OCI-M2 (cell line): ENCODE data around the gene ATG2B.

ENCODE experiments used
- DNase-seq: peaks from one replicate; lab custom pipeline; 2025; ENCODE audit not compliant: unreplicated experiment; lab: John Stamatoyannopoulos, UW

The ATG2B gene

DNA sequence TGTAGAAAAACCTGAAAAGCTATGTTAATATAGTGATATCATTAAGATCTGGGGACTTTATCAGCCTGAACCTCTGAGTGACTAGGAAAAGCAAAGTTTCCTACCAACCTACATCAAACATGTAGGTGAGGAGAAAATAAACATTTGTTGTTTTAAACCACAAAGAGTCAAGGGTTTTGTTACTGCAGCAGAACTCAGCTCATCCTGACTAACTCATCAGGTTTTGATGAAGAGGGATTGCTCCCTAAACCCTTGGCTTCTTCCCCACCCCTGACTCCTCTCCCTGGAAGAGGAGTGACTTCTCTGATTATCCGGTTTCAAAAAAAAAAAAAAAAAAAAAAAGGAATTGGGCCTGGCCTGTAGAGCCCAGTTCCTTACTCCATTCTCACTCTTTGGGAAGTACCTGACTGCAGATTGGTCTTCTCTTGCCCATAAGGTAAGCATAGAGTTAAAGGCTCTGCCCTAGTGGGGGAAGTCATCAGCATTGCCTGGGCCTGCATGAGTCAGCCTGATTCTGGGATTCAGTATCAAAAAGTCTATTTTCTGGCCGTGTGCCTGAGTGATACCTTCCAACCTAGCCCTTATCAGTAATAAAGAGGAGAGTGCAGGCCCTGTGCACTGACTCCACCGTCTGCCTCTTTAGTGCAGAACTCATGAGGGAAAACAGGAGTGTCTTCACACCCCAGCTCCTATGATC is 90.2 kb downstream of the ATG2B start:
- DNase-seq, result no peak

DNA sequence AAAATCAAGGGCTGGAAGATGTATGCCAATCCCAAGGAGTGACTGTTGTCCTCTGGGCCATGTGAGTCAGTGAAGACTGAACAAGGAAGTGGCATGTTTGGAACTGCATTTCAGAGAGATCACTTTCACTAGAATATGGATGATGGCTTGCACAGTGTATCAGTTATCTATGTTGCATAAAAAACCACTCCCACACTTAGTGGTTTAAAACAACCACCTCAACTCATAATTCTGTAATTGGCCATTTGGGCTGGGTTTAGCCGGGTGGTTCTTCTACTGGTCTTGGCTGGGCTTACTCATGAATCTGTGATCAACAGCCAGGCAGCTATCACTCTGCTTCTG is 91.7 kb downstream of the ATG2B start:
- no peak for DNase-seq

DNA sequence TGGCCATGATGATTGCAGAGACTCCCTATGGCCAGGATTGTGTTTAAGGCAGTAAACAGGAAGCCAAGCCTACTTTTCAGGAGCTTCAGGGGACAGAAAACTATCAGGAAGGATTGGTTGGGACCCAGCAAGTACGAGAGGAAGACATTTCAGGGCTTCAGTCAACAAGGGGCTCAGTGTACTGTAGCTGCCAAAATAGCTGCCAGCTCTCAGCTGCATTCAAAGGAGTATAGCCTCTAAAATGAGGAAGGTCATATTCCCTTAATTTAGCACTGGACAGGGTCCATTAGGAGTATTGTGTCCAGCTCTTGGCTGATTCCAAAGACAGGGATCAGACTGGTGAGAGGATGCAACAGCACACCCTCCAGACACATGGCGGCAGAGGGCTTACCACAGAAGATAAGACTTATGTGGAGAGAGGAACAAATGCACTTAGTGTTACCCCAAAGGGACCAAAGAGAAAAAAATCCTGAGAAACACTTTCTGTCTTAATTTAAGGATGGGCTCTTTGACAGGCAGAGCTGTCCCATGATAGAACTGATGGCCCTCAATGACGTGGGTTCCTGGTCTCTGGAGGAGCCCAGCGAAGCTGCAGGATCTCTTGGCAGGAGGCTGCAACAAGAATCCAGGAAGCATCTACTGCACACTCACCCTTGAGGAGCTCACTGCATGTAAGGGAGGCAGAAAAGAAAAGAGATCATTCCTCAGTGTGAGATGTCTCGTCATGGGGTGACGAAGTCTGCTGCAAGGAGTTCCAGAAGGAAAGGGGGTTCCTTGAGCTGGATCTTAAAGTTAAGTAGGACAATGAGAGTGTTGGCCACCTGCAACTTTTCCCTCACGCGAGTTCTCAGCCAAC is 92.3 kb downstream of the ATG2B start:
- no peak for DNase-seq

DNA sequence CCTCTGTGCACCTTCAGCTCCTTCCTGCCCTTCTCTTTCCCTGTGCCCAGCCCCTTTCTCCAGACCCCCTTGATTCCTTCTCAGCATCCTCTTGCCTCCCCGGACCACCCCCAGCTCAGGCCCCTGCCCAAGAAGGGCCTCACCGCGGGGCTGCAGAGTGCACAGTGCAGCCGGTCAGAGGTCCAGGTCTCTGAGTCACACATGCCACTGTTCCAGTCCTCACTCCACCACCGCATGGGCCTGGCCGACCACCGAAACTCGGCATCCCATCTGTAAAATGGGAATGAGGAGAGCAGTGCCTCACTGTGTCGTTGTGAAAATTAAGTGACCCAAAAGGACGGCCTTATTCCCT is 93.8 kb downstream of the ATG2B start:
- DNase-seq, result no peak

DNA sequence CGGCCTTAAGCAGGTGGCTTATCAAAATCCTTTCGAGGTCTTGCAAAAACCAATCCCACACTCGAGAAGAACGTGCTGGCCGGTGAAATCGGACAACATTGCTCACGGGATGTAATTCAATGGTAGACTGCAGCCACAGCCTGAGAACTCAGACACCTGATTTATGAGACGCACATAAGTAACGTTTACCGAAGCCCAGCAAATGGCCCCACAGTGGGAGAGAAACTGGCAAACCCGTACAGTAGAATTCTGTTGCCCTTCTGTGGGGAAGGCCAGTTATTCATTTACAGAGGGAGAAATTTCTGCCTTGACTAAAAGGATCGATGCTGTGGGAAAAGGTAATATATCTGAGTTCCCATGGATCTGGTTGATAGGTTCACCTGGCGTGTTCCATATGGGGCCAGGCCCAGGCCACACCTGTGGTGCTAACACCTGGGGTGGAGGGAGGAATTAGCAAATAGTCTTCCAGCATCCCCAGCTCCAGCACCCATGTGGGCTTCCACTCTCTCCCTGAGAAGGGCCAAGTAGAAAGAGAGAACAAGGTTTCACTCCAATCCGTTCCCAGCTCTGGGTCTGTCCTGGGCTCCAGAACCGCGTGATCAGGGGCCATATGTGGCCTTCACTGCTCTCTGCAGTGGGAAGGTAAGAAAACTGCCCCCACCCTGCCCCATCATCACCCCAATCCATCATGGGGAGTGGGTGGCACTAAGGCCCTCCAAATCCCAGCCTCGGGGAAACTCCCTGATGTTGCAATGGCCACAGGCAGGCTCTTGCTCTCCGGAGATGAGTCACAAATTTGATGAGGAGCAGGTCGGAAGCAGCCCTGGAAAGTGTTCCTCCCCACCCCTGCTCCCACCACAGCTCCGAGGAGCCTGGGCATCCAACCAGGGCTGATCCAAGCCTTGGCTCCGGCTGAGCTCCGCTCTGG is 94.4 kb downstream of the ATG2B start:
- DNase-seq, result no peak

DNA sequence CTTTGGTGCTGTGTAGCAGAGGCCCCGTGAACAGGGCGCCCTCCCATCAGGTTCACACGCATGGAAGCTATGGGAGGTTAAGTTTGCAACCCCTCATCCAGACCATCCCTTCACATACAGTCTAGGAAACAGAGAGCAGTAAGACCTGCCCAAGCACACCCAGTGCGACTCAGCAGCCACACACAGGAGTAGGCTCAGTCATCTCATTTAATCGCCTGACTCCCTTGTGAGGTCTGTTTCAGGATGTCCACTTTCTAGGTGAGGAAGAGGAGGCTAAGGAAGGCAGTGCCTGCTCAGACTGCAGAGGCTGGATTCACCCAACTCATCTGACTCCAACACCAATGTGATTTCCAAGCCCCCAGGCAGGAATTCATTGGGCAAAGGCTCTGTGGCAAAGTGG is 95.2 kb downstream of the ATG2B start:
- no peak for DNase-seq

DNA sequence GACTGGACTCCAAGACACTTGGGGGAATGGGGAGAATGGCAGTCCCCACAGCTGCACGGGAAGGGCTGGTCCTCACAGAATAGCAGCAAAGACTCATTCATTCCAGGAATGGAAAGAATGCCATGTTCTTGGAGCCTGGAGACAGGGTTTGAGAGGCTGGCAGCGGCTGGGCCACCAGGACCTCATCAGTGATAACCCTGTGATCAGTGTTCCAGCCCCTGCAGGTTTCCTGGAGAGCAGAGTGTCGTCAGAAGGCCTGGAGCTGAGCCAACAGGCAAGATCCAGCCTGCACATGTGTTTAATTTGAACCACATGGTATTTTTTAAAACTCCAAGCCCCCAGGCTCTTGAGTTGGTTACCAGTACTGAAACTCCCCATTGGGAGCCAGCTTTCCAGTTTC is 95.8 kb downstream of the ATG2B start:
- no peak for DNase-seq

DNA sequence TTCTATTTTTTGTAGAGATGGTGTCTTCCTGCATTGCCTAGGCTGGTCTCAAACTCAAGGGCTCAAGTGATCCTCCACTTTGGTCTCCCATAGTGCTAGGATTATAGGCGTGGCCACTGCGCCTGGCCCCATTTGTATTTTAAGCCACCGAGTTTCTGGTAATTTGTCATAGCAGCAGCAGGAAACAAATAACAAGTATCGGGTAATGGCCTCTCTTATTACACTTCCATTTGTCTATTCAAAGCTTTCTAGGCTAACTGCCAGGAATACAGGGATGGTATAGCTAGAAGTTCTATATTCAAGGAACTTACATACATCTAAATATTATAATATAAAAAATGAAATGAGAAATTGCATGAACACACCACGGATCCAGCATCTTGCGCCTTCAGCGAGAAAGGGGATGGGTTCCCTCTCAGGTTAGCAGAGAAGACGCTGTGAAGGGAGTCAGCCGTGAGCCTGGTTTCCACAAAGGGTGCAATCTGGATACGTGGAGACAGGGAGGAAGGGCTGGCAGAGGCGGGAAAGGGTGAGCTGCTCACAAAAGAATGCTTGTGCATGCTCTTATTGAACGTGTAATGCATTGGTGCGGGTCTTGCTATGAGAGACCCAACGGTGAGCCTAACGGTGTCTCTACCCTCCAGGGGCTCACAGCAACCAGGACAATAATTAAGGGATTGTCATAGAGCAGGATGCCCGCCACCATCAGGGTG is 97.6 kb downstream of the ATG2B start:
- no peak for DNase-seq

DNA sequence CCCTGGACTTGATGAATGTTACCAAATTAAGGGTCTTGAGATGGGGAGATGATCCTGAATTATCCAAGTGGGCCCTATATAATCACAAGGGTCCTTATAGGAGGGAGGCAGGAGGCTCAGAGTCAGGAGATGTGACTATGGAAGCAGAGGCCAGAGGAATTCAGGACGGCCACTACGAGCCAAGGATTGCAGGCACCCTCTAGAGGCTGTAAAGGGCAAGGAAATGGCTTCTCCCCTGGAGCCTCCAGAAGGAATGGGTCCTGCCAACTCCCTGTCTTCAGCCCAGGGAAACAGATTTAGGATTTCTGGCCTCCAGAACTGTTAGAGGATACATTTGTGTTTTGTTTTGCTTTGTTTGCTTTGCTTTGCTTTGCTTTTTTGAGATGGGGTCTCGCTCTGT is 98.3 kb downstream of the ATG2B start:
- DNase-seq, result no peak

DNA sequence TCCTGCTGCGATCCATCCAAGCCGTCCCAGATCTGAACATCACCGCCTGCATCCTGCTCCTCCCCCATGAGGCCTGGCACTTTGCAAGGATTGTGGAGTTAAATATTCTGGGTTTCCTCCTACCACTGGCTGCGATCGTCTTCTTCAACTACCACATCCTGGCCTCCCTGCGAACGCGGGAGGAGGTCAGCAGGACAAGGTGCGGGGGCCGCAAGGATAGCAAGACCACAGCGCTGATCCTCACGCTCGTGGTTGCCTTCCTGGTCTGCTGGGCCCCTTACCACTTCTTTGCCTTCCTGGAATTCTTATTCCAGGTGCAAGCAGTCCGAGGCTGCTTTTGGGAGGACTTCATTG is 99.0 kb downstream of the ATG2B start:
- DNase-seq, result no peak

DNA sequence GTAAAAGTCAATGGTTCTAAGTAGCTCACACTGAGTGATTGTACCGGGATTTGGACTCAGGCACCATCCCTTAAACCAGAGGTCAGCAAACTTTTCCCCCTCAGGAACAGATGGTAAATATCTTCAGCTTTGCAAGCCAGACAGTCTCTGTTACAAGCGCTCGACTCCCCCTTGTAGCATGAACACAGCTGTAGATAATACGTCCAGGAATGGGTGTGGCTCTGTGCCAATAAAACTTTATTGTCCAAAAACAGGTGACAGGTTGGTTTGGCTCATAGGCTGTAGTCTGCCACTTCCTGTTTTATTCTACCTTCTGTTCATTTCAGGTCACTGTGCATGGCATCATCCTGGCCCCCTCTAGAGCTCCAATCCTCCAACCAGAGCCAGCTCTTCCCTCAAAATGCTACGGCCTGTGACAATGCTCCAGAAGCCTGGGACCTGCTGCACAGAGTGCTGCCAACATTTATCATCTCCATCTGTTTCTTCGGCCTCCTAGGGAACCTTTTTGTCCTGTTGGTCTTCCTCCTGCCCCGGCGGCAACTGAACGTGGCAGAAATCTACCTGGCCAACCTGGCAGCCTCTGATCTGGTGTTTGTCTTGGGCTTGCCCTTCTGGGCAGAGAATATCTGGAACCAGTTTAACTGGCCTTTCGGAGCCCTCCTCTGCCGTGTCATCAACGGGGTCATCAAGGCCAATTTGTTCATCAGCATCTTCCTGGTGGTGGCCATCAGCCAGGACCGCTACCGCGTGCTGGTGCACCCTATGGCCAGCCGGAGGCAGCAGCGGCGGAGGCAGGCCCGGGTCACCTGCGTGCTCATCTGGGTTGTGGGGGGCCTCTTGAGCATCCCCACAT is 99.6 kb downstream of the ATG2B start:
- no peak for DNase-seq

DNA sequence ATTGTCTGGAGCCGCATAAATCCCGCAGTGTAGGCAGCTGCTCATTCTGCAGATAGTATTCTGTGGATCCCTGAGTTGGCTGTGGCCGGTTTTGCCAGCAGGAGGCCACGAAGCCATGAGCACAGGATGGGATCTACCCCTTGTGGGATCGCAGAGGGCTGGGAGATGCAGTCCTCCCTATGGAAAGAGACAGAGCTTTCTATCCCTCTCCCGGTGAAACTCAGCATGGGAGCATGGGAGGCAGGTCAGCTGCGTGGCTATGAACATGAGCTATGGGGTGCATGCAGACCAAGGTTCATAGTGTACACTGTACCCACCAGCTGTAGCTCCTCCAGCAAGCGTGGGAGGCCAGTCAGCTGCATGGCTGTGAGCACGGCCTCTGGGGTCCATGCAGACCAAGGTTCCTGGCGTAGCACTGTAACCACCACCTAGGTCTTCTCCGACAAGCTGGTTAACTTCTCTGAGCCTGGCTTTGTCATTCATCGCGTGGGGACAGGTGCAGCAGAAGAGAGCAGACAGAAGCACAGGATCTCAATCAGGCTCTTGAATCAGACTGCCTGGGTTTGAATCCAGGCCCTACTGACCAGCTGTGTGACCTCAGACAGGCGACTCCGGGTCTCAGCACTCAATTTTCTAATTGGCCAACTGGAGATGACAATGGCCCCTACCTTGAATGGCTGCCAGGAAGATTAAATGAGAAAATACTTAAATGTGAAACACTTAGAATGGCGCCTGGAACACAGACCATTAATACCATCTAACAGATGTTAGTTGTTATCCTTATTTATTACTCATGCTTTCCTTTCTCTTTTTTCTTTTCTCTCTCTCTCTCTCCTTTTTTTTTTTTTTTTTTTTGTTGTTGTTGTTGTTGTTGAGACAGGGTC is 101.1 kb downstream of the ATG2B start:
- no peak for DNase-seq

DNA sequence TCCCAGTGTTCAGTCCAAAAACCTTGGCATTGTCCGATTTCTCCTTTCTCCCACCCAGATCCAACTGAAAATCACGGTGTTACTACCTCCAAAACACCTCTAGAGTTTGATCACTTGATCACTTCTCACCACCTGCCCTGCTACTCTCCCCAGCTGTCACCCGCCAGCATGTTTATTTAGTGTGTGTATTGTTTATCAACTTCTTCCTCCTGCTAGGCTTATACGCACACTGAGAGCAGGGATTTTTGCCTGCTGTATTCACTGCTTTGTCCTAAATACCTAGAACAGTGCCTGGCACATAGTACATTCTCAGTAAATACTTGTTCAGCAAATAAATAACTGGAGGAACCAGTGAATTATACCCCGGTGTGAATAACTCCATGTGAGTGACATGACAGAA is 102.1 kb downstream of the ATG2B start:
- DNase-seq, result no peak

DNA sequence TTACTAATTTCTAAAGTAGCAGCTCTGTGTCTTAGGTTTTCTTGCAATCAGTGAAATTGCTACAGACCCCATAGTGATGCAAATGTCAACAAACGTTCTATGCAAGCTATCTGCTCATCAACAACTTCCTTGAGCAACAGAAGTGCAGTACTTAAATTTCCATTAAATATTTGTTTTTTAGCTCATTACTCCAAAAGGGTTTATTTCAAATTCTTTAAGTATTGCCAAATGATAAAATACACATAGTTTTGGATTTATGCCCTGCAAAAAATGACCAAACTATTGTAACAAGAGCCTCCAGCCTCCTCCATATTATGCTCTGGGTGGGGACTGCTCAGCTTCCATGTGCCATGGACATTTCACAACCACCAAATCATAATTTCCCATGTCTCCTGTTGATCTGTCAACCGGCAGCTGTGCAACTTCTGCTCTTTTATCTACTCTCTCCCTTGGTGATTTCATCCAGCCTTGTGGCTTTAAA is 102.8 kb downstream of the ATG2B start:
- no peak for DNase-seq

DNA sequence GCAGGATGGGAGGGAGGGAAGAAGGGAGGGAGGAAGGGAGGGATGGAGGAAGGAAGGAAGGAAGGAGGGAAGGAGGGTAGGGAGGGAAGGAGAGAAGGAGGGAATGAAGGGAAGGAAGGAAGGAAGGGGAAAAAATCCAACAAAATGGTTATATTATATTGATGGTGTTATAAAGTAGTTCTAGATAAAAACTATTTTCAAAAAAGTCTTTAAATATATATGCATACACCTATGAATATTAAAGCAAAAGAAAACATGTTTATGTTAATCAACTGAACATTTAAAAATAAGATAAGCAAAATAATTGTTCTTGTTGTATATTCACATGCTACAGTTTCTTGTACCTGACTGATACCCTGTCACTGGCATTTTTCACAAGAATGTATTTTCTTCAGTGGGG is 105.2 kb downstream of the ATG2B start:
- no peak for DNase-seq

DNA sequence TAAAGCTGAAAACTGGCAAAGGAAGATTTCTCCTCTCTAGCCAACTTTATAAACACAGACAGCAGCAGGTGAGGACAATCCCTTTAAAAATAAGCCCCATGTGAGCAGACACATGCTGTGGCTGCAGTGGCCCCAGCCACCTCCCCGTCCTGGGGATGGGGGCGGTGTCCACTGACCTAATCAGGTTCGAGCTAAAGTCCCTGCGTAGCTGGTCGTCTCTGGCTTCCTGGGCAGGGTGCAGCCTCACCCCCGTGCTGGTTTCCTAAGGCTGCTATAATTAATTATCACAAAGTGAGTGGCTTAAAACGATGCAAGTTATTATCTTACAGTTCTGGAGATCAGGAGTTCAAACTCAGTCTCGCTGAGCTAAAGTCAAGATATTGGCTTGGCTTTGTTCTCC is 106.1 kb downstream of the ATG2B start:
- no peak for DNase-seq

DNA sequence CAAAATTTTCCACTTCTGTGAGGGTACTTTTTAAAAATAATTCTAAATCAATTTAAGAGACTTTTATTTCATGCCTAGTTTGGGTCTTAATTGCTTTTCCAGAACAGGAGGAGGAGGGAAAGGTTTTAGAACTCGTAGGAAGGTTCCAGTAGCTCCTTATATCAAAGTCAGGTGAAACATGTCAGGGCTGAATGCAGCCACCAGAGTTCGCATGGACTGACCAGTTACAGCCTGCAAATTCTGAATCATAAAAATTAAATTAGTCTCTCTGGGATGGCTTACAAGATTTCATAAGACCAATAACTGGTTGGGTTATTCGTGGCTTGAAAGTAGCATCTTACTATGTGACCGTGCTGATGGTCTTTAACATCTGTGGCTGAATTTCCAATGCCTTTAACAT is 106.7 kb downstream of the ATG2B start:
- DNase-seq, result no peak

DNA sequence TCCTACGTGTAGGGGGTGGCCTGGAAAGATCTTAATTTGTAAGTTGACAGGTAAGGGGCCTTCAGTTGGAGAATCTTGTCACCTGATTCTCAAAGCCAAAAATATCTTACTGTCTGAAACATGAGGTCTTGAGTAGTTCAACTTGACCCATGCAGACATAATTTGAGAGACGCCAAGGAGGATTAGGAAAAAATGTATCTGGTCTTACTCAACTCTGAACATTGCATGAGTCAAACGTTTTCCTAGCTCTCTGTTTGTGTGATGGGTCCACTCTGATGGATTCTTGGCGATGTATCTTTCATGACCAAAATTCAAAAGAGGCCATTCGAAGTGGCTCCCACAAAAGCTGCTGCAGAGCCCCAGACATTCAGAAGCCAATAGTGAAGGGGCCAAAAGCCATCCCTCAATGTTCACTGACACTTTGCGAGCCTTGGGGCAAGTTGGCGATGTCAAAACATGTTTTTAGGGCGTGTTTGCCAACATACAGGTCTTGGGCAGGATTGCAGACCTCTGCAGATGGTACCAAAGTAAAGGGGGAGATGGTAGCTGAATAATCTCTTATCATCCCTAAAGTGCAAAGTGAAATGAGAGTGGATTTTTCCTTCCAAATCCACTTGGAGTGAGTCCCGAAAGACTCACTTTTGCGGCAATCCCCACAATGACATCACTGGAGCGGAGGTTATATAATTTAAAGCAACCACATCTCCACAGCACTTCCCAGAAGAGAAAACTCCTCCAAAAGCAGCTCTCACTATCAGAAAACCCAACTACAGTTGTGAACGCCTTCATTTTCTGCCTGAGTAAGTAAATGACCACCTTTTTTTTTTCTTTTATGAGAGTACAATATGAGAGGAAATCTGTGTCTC is 107.4 kb downstream of the ATG2B start, which contains the start of gene BDKRB1:
TSS of gene BDKRB1 (plus strand) at position 710 of the 866 bp plus-strand sequence. CDS start 7,473 bp downstream, outside the sequence.
- DNase-seq, result no peak
